IMR-90 (cell line): Measurements from ENCODE around the gene MRPL41. TPM values are rescaled to one million over a fixed set of nuclear protein-coding genes. Genes with fewer than 3 reads are reported as not detected.
"Not testable (repeated sequence)": the region's sequence is repeated elsewhere in the genome, so short reads cannot be mapped to it uniquely, and the experiment has no call there.

ENCODE experiments used
- ATAC-seq: fragments of 200-7000 bp; cut with Tn5 transposase; 2 replicates; pipeline ENCODE4 v1.9.1; 2020; ENCODE audit warnings: low read depth, mild to moderate bottlenecking, moderate library complexity
- BruUV-seq: library from RNA; stranded (reverse); fragments of 400-500 nt; replicated peaks from 2 replicates; lab custom pipeline; 2021; lab: Mats Ljungman, UMichigan
- CTCF ChIA-PET: fragments of 300-600 bp; formaldehyde crosslinking; extraction: SDS; loops from one replicate; lab custom pipeline; 2021; ENCODE audit warnings: antibody characterized with exemption; lab: Yijun Ruan, JAX
- POLR2A ChIA-PET: fragments of 300-600 bp; sonication (Branson Sonifier 250); formaldehyde crosslinking; loops from one replicate; lab custom pipeline; 2022; ENCODE audit warnings: antibody characterized with exemption; ENCODE audit not compliant: unreplicated experiment; lab: Charles Lee
- DNase-seq: peaks from one replicate; pipeline ENCODE4 v3.0.0; 2013
- H2AFZ ChIP-seq: replicated peaks from 2 replicates; pipeline ENCODE3; 2013; ENCODE audit warnings: low read length, mild to moderate bottlenecking; ENCODE audit not compliant: poor library complexity
- H2AK5ac ChIP-seq: 2 replicates; pipeline ENCODE4 v1.6.1; 2013; ENCODE audit warnings: low read depth, low read length, inconsistent platforms
- H2AK9ac ChIP-seq: replicated peaks from 2 replicates; pipeline ENCODE3; 2013; ENCODE audit warnings: mild to moderate bottlenecking, low read depth, low read length, moderate library complexity; ENCODE audit not compliant: poor library complexity
- H2BK120ac ChIP-seq: 2 replicates; pipeline ENCODE4 v1.6.1; 2013; ENCODE audit warnings: low read depth, low read length, inconsistent platforms
- H2BK15ac ChIP-seq: 3 replicates; pipeline ENCODE4 v1.6.1; 2013; ENCODE audit warnings: low read depth, low read length, inconsistent platforms
- H2BK20ac ChIP-seq: 2 replicates; pipeline ENCODE4 v1.6.1; 2013; ENCODE audit warnings: low read depth, mild to moderate bottlenecking, inconsistent platforms, low read length, moderate library complexity
- H2BK5ac ChIP-seq: 2 replicates; pipeline ENCODE4 v1.6.1; 2013; ENCODE audit warnings: mild to moderate bottlenecking, low read depth, low read length, inconsistent platforms; ENCODE audit not compliant: poor library complexity, severe bottlenecking
- H3K14ac ChIP-seq: replicated peaks from 2 replicates; pipeline ENCODE4 v1.6.1; 2013; ENCODE audit warnings: low read depth, low read length, inconsistent platforms
- H3K18ac ChIP-seq: 2 replicates; pipeline ENCODE4 v1.6.1; 2013; ENCODE audit warnings: low read depth, low read length, control low read depth
- H3K23ac ChIP-seq: 2 replicates; pipeline ENCODE4 v1.6.1; 2013; ENCODE audit warnings: low read depth, low read length, inconsistent platforms
- H3K27ac ChIP-seq: 2 replicates; pipeline ENCODE4 v1.5.1; 2013; ENCODE audit warnings: mild to moderate bottlenecking, control low read depth, low read length; ENCODE audit not compliant: insufficient read depth
- H3K27me3 ChIP-seq: 2 replicates; pipeline ENCODE4 v1.6.1; 2013; ENCODE audit warnings: low read length; ENCODE audit not compliant: control insufficient read depth, insufficient read depth
- H3K36me3 ChIP-seq: 2 replicates; pipeline ENCODE4 v1.6.1; 2013; ENCODE audit warnings: low read length, mixed read lengths; ENCODE audit not compliant: control insufficient read depth, insufficient read depth
- H3K4ac ChIP-seq: 2 replicates; pipeline ENCODE4 v1.6.1; 2013; ENCODE audit warnings: low read depth, low read length, inconsistent platforms
- H3K4me1 ChIP-seq: 2 replicates; pipeline ENCODE4 v1.6.1; 2013; ENCODE audit warnings: low read length, mixed read lengths; ENCODE audit not compliant: control insufficient read depth, insufficient read depth
- H3K4me2 ChIP-seq: 2 replicates; pipeline ENCODE4 v1.6.1; 2013; ENCODE audit warnings: low read depth, mild to moderate bottlenecking, control low read depth, low read length, moderate library complexity
- H3K4me3 ChIP-seq: 2 replicates; pipeline ENCODE4 v1.5.1; 2013; ENCODE audit warnings: low read depth, mild to moderate bottlenecking, control low read depth, low read length, moderate library complexity; ENCODE audit not compliant: insufficient read depth
- H3K56ac ChIP-seq: 2 replicates; pipeline ENCODE4 v1.6.1; 2013; ENCODE audit warnings: low read length, inconsistent platforms; ENCODE audit not compliant: insufficient read depth; ENCODE audit errors: extremely low read depth
- H3K79me1 ChIP-seq, 2 experiments: 2 replicates each; pipeline ENCODE4 v1.6.1; 2013; ENCODE audit warnings: low read length in 2 of 2, inconsistent platforms in 1 of 2, low read depth in 1 of 2
- H3K9ac ChIP-seq: 2 replicates; pipeline ENCODE4 v1.6.1; 2013; ENCODE audit warnings: low read depth, low read length, control low read depth
- H3K9me1 ChIP-seq: 2 replicates; pipeline ENCODE4 v1.6.1; 2013; ENCODE audit warnings: low read length, inconsistent platforms; ENCODE audit not compliant: insufficient read depth
- H3K9me3 ChIP-seq: 2 replicates; pipeline ENCODE4 v1.6.1; 2013; ENCODE audit warnings: low read length; ENCODE audit not compliant: control insufficient read depth, insufficient read depth
- H4K20me1 ChIP-seq: 2 replicates; pipeline ENCODE4 v1.6.1; 2013; ENCODE audit warnings: low read length, inconsistent platforms; ENCODE audit not compliant: insufficient read depth
- H4K5ac ChIP-seq: 2 replicates; pipeline ENCODE4 v1.6.1; 2013; ENCODE audit warnings: mild to moderate bottlenecking, low read depth, low read length, control low read depth
- H4K8ac ChIP-seq, 2 experiments: 2 replicates each; pipeline ENCODE4 v1.6.1; 2013; ENCODE audit warnings: low read depth in 2 of 2, low read length in 2 of 2, control low read depth in 1 of 2, inconsistent platforms in 1 of 2
- H4K91ac ChIP-seq: 2 replicates; pipeline ENCODE4 v1.6.1; 2013; ENCODE audit warnings: low read depth, low read length, inconsistent platforms; ENCODE audit not compliant: insufficient read depth
- WGBS, 2 experiments: methylation state at CpG; one replicate each; pipeline versions ENCODE4 v1.1.5 to v1.1.7; 2013; ENCODE audit warnings: missing lambda C conversion rate in 2 of 2; ENCODE audit not compliant: insufficient read length in 1 of 2; ENCODE audit errors: extremely low coverage in 2 of 2; 5-methylcytosine and 5-hydroxymethylcytosine counted together
- dilution Hi-C: fragments of 300-500 bp; cut with HindIII; formaldehyde crosslinking; loops from one replicate; pipeline ENCODE4 v1.14.3; 2018; ENCODE audit warnings: low sequenced_read_pairs; ENCODE audit not compliant: unreplicated experiment
- in situ Hi-C: fragments of 300-500 bp; cut with MboI; formaldehyde crosslinking; loops from 3 replicates; pipeline ENCODE4 v1.14.3; 2019; ENCODE audit warnings: low sequenced_read_pairs, inconsistent platforms, mixed read lengths
- intact Hi-C: fragments of 100-400 bp; cut with micrococcal nuclease; formaldehyde crosslinking; loops from 2 replicates; pipeline ENCODE4 v1.10.0; 2022
- polyA plus RNA-seq, 3 experiments: library from polyadenylated mRNA; depleted of rRNA; stranded (reverse); fragments of >200 nt; gene quantifications; 2 replicates each; pipeline ENCODE4 v1.2.3, GENCODE V29; 2012; ENCODE audit warnings: low replicate concordance in 1 of 3
- total RNA-seq: library from RNA; depleted of rRNA; stranded (reverse); fragments of >200 nt; gene quantifications from 2 replicates; pipeline ENCODE4 v1.2.3, GENCODE V29; 2012

Gene MRPL41
- total and polyA plus RNA-seq, 2 of the 4 experiments (the other 2 are of a cell fraction): 15.6 to 38.9 TPM

DNA sequence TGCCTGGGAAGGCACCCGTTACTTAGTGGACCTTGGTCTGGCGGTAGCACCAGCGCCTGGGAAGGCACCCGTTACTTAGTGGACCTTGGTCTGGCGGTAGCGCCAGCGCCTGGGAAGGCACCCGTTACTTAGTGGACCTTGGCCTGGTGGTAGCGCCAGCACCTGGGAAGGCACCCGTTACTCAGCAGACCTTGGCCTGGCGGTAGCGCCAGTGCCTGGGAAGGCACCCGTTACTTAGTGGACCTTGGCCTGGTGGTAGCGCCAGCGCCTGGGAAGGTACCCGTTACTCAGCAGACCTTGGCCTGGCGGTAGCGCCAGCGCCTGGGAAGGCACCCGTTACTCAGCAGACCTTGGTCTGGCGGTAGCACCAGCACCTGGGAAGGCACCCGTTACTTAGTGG lies 40.6 kb upstream of the MRPL41 start:
- H3K79me1 ChIP-seq, dilution Hi-C loops, H3K27me3 ChIP-seq, H3K4me2 ChIP-seq, ATAC-seq, H3K23ac ChIP-seq, H3K9me3 ChIP-seq, H4K5ac ChIP-seq, H2BK5ac ChIP-seq, H4K91ac ChIP-seq, H4K20me1 ChIP-seq, H3K27ac ChIP-seq, BruUV-seq, H3K4me1 ChIP-seq, H2BK120ac ChIP-seq, POLR2A ChIA-PET, H3K4me3 ChIP-seq, H3K14ac ChIP-seq, H2AK5ac ChIP-seq, H2AFZ ChIP-seq, H2AK9ac ChIP-seq, H3K9me1 ChIP-seq, intact Hi-C loops, H3K18ac ChIP-seq, H4K8ac ChIP-seq, H2BK15ac ChIP-seq, H3K9ac ChIP-seq, H3K56ac ChIP-seq, DNase-seq, CTCF ChIA-PET, in situ Hi-C loops, H2BK20ac ChIP-seq, H3K36me3 ChIP-seq, H3K4ac ChIP-seq: not testable (repeated sequence)
- WGBS, 2 experiments: 93% methylated on average over 20 of the region's 22 CpGs; no CpG with 5 or more reads in 1 of the 2 experiments
